Stomach (tissue), 9 donors: ENCODE data around the gene DNASE2. TPM values are rescaled to one million over a fixed set of nuclear protein-coding genes. Genes with fewer than 3 reads are reported as not detected.
A peak's percentile ranks its signal among the peaks of the same experiment; 100 is the strongest.

ENCODE experiments used
- DNase-seq, 2 donors: peaks; one replicate each; pipeline versions ENCODE4 v3.0.0 to v3.0.0-alpha.2; 2013 to 2019
- H3K27ac ChIP-seq, 5 donors: fragments of 200-600 bp in 4 of 5; sonication (generic) in 4 of 5; one replicate each; pipeline ENCODE4 v1.5.1; 2013 to 2019; ENCODE audit warnings: mild to moderate bottlenecking in 1 of 5, moderate library complexity in 1 of 5
- H3K27me3 ChIP-seq, 3 donors: fragments of 200-600 bp; sonication (generic); one replicate each; pipeline ENCODE4 v1.5.1; 2017 to 2019; ENCODE audit warnings: mixed run types in 1 of 3
- H3K36me3 ChIP-seq, 4 donors: fragments of 200-600 bp; sonication (generic); 1 replicate in 3 of 4; 2 replicates in 1 of 4; pipeline ENCODE4 v1.5.1; 2016 to 2019
- H3K4me1 ChIP-seq, 4 donors: fragments of 200-600 bp; sonication (generic); one replicate each; pipeline ENCODE4 v1.5.1; 2016 to 2019
- H3K4me3 ChIP-seq, 4 donors: fragments of 200-600 bp; sonication (generic) in 3 of 4; one replicate each; pipeline ENCODE4 v1.5.1; 2016 to 2019; ENCODE audit warnings: mild to moderate bottlenecking in 1 of 4
- H3K9me3 ChIP-seq, 4 donors: fragments of 200-600 bp; sonication (generic); one replicate each; pipeline ENCODE4 v1.5.1; 2016 to 2019
- EP300 ChIP-seq: sonication (generic); formaldehyde crosslinking; IDR thresholded peaks from one replicate; pipeline ENCODE4 v1.6.1; 2017; ENCODE audit warnings: antibody characterized with exemption
- POLR2A ChIP-seq, 4 donors: fragments of 450-650 bp; IDR thresholded peaks; one replicate each; pipeline ENCODE4 v1.6.1; 2016; ENCODE audit warnings: antibody characterized with exemption in 4 of 4, control low read depth in 2 of 4, mild to moderate bottlenecking in 1 of 4, moderate library complexity in 1 of 4
- POLR2AphosphoS5 ChIP-seq, 3 donors: sonication (generic); formaldehyde crosslinking; IDR thresholded peaks; one replicate each; pipeline ENCODE4 v1.6.1; 2016; ENCODE audit warnings: antibody characterized with exemption in 3 of 3
- WGBS, 5 donors: extraction: QIAGEN DNeasy Blood & Tissue Kit in 3 of 5; methylation state at CpG; one replicate each; pipeline versions ENCODE4 v1.1.5 to v1.1.7; 2013 to 2018; 5-methylcytosine and 5-hydroxymethylcytosine counted together
- intact Hi-C: fragments of 100-400 bp; cut with DNase I; formaldehyde crosslinking; loops from one replicate; pipeline ENCODE4 v1.15.1; 2023; ENCODE audit warnings: low total_unique reads
- polyA plus RNA-seq, 3 donors: library from polyadenylated mRNA; stranded (reverse); fragments of 200-250 nt; gene quantifications; one replicate each; pipeline ENCODE4 v1.2.3, GENCODE V29; 2013
- total RNA-seq, 5 donors: library from RNA; depleted of rRNA; stranded (reverse); fragments of >200 nt; gene quantifications; one replicate each; pipeline versions ENCODE4 v1.1.0 to v1.2.3, GENCODE V29; 2014 to 2016
- TF ChIP-seq, protein P1 (sequence below), 7 experiments: fragments of 450-650 bp in 4 of 7; fragments of 200-600 bp in 3 of 7; sonication (generic) in 3 of 7; IDR thresholded peaks; one replicate each; pipeline ENCODE4 v1.5.1; 2016 to 2019; ENCODE audit warnings: antibody characterized with exemption in 7 of 7, control low read depth in 2 of 7, mild to moderate bottlenecking in 1 of 7
- donor health status: healthy with polysubstance abuse.
- donor health status: Bipolar disorder and iron deficiency.
- donor health status: healthy.

DNASE2 gene
- total and polyA plus RNA-seq, 8 donors, result 9.0 to 53.1 (median 25.6) TPM

DNA sequence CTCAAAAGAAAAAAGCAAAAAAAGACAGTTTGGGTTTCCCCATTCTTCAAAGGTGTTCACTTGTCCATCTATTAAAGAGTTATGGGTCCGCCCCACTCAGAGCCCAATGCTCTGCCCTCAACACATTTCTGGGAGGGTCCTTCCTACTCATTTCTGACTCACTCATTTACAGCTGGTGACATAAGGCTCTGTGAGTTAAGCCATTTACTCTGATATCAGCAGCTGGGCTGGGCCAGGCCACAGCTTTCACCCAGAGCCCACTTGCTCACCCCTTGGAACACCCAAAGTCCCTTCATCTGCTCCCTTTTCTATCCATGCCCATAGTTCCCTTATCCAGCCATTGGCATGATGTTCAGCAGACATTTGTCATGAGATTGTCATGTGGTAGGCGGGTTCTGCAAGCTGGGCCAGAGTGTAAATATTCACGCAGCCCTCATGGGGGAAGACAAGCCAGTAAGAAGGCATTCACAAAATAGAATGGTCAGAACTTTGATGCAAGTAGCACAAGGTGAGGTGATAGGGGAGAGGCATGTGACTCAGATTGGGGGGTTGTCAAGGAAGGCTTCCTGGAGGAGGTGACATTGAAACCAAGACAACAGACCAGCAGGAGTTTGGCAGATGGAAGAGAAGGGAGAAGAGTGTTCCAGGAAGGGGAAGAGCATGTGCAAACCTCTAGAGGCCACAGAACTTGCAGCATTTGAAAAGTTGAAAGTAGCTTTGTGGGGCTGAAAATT lies 37.1 kb downstream of the DNASE2 start:
- DNase-seq, result no peak
- Histone ChIP-seq H3K36me3 (no peaks in the 10 kb centered on the region), H3K9me3 (no peaks in the 10 kb centered on the region), H3K27ac (no peak overlapping the region), H3K27me3 (peaks cover 16 to 93% (median 46%) of the 10 kb centered on the region in 3 donors), H3K4me3 (no peak overlapping the region), H3K4me1 (peaks cover 16 to 28% (median 22%) of the 10 kb centered on the region in 4 donors)
- intact Hi-C loops, result no loop called here
- 67 to 78% (median 73%) methylated on average over 3 of the region's 3 CpGs for WGBS, 5 donors
- TF ChIP-seq, protein P1, sequence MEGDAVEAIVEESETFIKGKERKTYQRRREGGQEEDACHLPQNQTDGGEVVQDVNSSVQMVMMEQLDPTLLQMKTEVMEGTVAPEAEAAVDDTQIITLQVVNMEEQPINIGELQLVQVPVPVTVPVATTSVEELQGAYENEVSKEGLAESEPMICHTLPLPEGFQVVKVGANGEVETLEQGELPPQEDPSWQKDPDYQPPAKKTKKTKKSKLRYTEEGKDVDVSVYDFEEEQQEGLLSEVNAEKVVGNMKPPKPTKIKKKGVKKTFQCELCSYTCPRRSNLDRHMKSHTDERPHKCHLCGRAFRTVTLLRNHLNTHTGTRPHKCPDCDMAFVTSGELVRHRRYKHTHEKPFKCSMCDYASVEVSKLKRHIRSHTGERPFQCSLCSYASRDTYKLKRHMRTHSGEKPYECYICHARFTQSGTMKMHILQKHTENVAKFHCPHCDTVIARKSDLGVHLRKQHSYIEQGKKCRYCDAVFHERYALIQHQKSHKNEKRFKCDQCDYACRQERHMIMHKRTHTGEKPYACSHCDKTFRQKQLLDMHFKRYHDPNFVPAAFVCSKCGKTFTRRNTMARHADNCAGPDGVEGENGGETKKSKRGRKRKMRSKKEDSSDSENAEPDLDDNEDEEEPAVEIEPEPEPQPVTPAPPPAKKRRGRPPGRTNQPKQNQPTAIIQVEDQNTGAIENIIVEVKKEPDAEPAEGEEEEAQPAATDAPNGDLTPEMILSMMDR (IDR thresholded peaks at IDR 0.05), result no peak
- TF ChIP-seq POLR2AphosphoS5 (IDR thresholded peaks at IDR 0.05) (no peak), EP300 (no peak), POLR2A (IDR thresholded peaks at IDR 0.05) (no peak)

DNA sequence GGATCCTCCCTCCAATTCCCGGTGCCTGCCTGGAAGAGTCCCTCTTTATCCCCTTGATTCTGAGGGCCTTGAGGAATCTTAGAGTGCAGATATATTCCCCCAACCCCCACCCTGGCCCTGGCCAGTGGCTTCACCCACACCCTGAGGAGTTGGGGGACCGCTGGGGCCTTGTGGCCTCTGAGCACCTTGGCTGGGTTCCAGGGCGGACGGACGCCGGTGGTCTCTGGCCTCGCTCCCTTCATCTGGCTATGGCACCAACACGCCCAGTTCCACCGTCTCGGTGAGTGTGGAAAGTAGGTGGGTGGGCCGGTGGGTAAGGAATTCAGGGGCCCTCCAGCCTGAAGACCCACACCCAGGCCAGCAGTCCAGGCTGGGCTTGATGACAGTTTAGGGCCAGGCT lies 37.9 kb downstream of the DNASE2 start:
- intact Hi-C loops, result no loop called here
- Histone ChIP-seq H3K9me3 (no peaks in the 10 kb centered on the region), H3K36me3 (no peaks in the 10 kb centered on the region), H3K4me3 (no peak overlapping the region), H3K4me1 (peaks cover 24 to 35% (median 29%) of the 10 kb centered on the region in 4 donors), H3K27me3 (peaks cover 24 to 100% (median 54%) of the 10 kb centered on the region in 3 donors), H3K27ac (no peak overlapping the region)
- WGBS, 5 donors, result 83 to 92% (median 85%) methylated on average over 11 of the region's 11 CpGs
- TF ChIP-seq, protein P1 (IDR thresholded peaks at IDR 0.05), result no peak
- TF ChIP-seq POLR2A (IDR thresholded peaks at IDR 0.05) (no peak), POLR2AphosphoS5 (IDR thresholded peaks at IDR 0.05) (no peak), EP300 (no peak)
- DNase-seq, result no peak

DNA sequence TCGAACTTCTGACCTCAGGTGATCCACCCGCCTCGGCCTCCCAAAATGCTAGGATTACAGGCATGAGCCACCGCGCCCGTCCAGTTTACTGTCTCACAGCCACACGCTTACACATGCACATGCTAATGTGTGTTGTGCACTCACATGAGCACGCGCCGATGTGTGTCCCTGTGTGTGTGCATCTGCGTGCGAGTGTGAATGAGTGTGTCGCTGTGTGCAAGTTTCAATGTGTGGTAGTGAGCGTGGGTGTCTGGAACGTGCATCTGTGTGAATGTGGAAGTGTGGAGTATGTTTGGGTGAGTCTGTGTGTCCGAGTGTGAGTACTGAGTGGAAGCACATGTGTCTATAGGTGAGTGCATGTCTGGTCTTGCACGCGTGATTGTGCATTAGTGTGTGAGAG lies 38.7 kb downstream of the DNASE2 start:
- no peak for TF ChIP-seq POLR2A (IDR thresholded peaks at IDR 0.05)
- no peak for TF ChIP-seq EP300
- TF ChIP-seq, protein P1 (IDR thresholded peaks at IDR 0.05), result no peak
- TF ChIP-seq POLR2AphosphoS5 (IDR thresholded peaks at IDR 0.05), result no peak
- no peak for DNase-seq
- H3K4me3 ChIP-seq, result no peak overlapping the region
- no peak overlapping the region for H3K27ac ChIP-seq
- H3K9me3 ChIP-seq, result no peaks in the 10 kb centered on the region
- intact Hi-C loops, result no loop called here
- WGBS, 5 donors, result 90 to 94% (median 93%) methylated on average over 18 of the region's 18 CpGs
- peaks cover 24 to 100% (median 62%) of the 10 kb centered on the region in 3 donors for H3K27me3 ChIP-seq
- H3K36me3 ChIP-seq, result no peaks in the 10 kb centered on the region
- H3K4me1 ChIP-seq, result peaks cover 24 to 36% (median 28%) of the 10 kb centered on the region in 4 donors

DNA sequence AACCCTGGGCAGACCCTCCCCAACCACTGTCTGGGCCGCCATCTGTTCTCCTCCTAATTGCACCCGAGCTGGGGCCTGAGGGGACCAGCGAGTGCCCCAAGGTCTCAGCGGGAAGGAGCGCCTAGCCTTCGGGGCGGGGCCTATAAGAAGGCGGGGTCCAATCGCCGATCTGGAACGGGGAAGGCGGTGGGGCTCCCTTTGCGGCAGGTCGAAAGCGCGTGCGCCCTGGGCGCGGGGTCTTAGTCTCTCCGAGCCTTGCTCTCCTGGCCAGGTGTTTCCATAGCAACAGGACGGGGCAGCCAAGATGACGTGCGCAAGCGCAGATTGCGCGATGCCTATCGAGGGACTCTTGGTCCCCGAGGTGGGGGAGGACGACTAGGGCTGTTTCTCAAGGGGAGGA lies 40.2 kb downstream of the DNASE2 start:
- Histone ChIP-seq H3K36me3 (no peaks in the 10 kb centered on the region), H3K4me3 (peak overlapping the region; percentile 4 to 31 (median 26)), H3K4me1 (peaks cover 20 to 34% (median 27%) of the 10 kb centered on the region in 4 donors), H3K27ac (no peak overlapping the region), H3K9me3 (no peaks in the 10 kb centered on the region), H3K27me3 (peaks cover 24 to 100% (median 72%) of the 10 kb centered on the region in 3 donors)
- peak in 1 of 2 donors; percentile 78 for DNase-seq
- intact Hi-C loops, result no loop called here
- 3 to 5% (median 4%) methylated on average over 8 to 29 of the region's 29 CpGs for whole genome bisulfite sequencing, 5 donors
- no peak for TF ChIP-seq EP300
- TF ChIP-seq POLR2AphosphoS5 (IDR thresholded peaks at IDR 0.05), result no peak
- TF ChIP-seq POLR2A (IDR thresholded peaks at IDR 0.05), result no peak
- TF ChIP-seq, protein P1 (IDR thresholded peaks at IDR 0.05), result no peak
